GM18858 (cell line): ENCODE measurements around the gene LCNL1.

Experiments
- ATAC-seq: cut with Tn5 transposase; IDR thresholded peaks from one replicate; pipeline ENCODE4 v1.9.1; 2021; ENCODE audit not compliant: unreplicated experiment

Gene LCNL1

GRCh38 chr9:136973618-136974617, 8.9 kb upstream of the LCNL1 start:
- no peak for ATAC-seq

DNA sequence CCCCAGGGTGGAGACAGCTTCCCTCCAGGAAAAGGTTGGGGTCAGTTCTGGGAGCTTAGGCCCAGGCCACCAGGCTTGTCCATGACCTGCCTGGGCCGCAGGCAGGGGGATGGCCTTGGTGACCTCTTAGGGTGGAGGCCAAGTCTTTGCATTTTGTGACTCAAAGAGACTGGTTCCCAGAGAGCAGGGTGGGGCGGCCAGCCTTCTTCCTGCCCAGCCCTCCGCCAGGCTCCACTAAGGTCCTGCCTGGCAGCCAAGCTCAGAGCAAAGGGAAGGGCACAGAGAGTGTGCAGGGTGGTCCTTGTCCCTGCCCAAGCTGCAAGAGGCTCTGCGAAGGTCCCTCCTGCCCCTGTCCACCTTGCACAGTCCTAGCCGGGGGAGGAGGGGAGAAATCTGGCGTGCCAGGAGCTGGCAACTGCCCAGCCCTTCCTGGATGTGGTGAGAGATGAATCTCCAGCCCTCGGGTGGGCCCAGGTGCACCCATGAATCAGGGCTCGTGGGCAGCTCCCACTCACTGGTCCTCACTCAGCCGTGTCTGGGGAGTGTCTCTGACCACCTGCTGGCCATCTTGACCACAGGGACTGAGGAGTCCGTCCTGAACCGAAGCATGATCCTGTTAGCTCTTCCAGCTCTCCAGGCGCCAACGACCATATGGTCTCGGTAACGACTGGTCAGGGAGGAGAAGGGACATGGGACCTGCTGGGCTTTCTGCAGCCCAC, 7.8 kb upstream of the LCNL1 start:
- ATAC-seq, result no peak

DNA sequence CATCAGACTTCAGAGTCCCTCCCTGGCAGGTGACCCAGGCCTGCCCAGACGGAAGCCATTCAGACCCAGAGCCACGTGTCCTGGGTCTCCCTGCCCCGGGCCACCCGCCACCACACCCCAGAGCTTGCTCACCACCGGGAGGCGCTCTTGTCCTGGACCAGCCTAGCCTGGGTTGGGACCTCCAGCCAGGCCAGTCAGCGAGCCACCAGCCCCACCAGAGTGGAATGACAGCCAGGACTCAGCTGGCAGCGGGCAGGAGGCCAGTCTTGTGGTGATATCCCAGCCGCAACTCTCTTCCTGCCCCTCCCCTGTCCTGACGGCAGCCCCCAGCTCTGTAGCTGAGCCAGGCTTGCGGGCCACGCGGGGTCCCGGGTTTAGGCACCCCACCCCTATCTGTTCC, 7.1 kb upstream of the LCNL1 start:
- ATAC-seq, result no peak

DNA sequence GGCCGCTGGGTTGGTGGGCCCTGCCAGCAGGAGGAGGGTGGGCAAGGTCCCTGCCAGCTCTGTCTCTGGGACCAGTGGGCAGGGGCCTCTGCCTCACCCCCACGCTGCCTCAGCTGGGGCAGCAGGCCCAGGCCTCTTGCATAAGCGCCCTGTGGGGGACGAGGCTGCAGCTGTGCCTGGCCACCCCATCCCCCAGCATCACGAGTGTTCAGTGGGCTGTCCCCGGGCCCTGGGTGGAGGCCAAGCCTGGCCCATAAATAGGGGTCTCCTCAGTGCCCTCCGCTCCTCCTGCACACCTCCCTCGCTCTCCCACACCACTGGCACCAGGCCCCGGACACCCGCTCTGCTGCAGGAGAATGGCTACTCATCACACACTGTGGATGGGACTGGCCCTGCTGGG, 5.6 kb upstream of the LCNL1 start, which contains the start of gene PTGDS:
Gene PTGDS (plus strand): TSS at position 282 of the 400 bp plus-strand sequence. CDS start 75 bp downstream, at position 357.
- ATAC-seq, result no peak

- ATAC-seq, result no peak
Observed at GRCh38 chr9:136977649-136978072, 5.1 kb upstream of the LCNL1 start.

GRCh38 chr9:136978073-136978864, 4.5 kb upstream of the LCNL1 start:
- no peak for ATAC-seq

DNA sequence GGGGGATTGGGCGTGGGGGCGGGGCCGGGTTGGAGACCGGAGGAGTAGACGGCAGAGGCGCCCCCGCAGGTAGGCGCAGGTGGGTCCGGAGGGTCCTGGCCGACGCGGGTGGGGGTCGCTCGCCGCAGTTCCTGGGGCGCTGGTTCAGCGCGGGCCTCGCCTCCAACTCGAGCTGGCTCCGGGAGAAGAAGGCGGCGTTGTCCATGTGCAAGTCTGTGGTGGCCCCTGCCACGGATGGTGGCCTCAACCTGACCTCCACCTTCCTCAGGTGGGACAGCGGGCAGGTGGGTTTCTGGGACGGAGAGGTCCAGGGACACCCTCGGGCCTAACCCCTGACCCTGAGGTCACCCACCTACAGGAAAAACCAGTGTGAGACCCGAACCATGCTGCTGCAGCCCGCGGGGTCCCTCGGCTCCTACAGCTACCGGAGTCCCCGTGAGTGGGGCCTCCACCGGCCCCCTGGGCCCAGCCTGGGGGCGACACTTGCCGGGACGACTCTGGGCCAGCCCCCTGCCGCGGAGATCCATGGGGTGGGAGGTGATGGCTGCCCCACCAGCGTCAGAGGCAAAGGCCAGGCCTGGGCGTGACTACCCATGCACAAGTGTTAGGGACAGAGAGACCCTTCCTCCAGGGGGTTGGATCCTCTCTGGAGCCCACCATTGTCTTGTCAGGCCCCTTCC, 3.8 kb upstream of the LCNL1 start:
- ATAC-seq, result no peak

DNA sequence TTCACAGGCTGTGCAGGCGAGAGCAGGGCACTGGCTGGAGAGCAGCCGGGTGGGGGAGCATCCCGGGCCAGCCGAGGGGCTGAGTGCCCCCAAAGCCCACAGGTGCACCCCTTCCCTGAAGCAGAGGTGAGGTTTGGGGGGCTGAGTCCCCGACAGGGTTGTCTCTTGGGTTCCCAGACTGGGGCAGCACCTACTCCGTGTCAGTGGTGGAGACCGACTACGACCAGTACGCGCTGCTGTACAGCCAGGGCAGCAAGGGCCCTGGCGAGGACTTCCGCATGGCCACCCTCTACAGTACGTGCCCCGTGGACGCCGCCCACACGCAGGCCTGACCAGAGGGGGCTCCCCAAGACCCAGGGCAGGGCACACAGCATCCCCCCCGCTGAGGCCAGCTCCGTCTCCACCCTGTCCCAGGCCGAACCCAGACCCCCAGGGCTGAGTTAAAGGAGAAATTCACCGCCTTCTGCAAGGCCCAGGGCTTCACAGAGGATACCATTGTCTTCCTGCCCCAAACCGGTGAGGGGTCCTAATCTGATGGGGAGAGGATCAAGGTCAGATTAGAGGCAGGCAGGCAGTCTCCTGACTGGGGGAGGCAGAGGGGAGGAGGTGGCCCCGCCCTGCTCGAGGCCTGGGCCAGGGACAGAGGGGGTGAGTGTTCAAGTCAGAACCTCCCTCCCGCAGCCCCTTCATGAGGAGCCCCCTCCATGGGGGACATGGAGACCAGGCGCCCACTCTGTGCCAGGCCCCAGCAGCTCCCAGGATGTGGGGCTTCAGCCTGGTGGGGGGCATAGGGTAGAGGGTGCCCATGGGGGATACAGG, 2.8 kb upstream of the LCNL1 start:
- ATAC-seq, result no peak

DNA sequence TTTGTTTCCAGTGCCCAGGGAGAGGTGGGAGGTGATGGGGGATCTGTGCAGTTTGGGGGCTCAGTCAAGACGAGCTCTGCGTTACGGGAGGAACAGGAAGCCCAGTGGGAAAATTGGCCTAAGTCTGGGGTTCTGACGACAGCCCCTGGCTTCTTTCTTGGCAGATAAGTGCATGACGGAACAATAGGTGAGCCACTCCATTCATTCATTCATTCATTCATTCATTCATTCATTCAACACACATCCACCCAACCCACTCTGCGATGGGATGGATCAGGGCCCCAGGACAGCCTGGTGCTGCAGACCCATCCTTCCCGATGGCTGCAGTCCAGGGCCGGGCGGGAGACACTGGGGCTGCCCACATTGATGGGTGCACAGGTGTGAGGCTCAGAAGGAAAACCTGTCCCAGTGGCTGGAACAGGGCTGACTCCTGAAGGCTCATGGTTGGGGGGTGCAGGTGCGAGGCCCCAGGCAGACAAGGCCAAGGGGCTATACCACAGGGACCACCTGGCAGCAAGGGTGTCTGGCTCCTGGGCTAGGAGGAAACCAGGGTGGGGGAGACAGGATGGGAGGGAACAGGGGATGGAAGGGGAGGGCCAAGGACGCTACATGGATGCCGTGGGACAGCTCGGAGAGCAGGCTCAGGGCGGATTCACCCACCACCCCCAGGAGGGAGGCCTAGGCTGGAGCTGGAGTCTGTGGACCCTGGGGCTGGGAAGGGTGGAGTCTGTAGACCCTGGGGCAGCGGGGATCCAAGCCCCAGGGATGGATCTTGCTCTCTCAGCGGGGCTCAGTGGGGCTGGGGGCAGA, 1.9 kb upstream of the LCNL1 start:
- ATAC-seq, result no peak

DNA sequence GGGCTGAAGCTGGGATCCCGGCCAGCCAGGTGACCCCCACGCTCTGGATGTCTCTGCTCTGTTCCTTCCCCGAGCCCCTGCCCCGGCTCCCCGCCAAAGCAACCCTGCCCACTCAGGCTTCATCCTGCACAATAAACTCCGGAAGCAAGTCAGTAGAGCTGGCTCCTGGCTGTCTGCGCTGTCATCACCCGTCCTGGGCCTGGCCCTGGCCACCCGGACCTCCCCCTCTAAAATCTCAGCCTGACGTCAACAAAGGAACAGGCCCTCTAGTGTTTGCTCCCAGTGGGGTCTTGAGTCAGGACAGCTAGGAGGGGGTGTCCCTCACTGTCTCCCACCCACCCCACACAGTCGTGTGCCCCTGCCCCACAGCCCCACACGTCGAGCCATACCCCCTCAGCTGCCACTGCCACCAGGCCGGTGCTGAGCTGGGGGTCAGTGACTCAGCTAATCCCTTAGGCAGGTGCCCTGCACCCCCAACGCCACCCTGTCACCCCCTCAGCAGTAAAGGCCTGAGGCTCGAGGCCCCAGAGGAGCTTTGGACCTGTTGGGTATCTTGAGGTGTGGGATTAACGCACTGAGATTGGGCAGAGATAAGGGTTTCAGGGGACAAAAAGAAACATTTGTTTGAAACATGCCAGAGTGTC, 1.1 kb upstream of the LCNL1 start:
- ATAC-seq, result no peak

DNA sequence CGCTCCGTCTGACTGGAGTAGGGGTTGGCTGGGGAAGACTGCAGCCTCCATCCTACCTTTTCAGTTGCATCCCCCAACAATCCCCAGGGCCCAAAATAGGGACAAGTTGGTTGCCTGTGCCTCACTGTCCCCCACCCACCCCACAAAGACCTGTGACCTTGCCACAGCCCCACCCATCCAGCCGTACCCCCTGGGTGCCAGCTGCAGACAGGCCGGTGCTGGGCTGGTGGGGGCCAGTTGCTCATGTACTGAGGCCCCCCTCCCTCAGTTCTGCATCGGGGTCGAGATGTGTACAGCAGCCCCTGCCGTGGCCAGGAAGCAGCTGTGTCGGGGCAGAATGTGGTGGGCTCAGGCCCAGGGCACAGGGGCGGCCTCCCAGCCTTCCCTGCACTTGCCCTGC, 374 bp downstream of the LCNL1 start:
- ATAC-seq, result no peak

DNA sequence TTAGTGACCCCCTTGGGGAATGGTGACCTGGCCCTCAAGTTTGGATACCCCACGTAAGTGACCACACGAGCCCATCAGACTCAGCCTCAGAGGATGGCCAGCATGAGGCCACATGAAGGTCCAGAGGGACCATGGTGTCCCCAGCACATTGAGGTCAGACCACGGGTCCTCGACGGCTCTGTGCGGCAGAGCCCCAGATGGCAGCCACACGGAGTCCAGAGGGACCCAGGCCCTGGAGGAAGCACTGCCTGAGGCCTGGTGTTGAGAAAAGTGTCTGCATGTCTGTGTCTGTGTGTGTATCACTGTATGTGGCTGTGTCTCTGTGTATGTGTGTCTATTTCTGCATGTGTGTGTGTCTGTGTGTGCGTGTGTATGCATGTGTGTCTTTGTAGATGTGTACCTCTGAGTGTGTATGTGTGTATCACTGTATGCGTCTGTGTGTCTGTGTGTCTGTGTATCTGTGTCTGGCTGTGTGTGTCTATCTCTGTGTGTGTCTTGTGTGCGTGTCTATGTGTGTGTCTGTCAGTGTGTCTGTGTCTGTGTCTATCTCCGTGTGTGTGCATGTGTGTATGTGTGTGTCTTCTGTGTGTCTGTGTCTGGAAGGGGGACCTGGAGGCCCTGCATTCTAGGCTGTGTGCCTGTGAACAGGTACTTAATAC, 992 bp downstream of the LCNL1 start:
- no peak for ATAC-seq

GRCh38 chr9:136984464-136985026, 1.8 kb downstream of the LCNL1 start:
- ATAC-seq, result no peak

DNA sequence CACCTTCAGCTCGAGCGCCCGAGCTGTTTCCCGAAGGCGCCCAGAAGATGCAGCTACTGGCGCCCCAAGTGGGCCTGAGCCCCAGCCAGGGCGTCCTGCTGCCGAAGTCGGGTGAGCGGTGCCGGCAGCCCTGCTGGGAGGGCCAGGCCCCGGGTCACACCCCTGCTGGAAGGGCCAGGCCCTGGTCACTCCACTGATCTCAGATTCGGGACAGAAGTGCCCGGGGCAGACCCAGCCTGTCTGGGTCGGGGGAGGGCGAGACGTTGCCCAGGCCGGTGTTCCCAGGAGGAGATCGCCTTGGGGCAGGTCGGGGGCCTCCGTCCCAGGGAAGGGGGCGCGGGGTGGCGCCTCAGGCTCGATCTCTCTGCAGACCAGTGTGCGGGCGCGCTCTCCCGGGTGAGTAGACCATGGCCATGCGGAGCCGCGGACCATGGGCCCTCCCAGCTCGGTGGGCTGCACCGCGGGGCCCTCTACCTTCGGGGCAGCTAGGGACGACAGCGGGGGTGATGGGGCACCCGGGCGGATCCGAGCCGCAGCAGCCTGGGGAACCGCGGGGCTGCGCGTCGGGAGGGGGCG, 2.3 kb downstream of the LCNL1 start:
- no peak for ATAC-seq

DNA sequence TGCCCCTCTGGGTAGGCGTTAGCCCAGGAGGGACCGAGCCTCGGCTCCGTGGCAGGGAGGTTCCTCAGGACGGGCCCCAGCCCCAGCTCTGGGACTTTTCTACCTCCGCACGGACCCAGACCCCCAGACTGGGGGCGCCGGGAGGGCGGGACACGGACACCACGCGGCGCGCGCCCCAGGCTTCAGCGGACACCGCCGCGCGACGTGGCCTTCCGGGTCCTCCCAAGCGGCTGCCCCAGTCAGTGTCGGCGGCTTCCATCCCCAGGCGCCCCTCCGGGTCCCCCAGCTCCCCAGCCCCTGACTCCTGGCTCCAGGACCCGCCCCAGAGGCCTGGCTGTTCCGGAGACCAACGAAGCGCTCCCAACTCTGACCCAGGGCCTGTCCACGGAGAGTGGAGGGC, 3.1 kb downstream of the LCNL1 start:
- ATAC-seq, result no peak

DNA sequence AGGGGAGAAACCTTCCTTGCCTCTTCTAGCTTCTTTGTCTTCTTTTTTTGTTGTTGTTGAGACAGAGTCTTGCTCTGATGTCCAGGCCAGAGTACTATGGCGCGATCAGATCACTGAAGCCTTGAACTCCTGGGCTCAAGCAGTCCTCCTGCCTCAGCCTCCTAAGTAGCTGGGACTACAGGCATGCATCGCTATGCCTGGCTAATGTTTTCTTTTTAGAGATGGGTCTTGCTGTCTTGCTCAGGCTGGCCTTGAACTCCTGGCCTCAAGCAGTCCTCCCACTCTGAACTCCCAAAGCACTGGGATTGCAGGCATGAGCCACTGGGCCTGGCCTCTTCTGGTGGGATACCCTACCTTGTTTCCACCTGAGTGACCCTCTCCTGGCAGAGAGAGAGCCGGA, 6.1 kb downstream of the LCNL1 start:
- ATAC-seq, result no peak

GRCh38 chr9:136990242-136990911, 7.6 kb downstream of the LCNL1 start:
- ATAC-seq, result no peak
